ENCODE data around the gene HOXD11.
A peak's percentile ranks its signal among the peaks of the same experiment; 100 is the strongest.

The HOXD11 gene

GRCh38 chr2:176085861-176086771, 21.0 kb upstream of the HOXD11 start:
- TF ChIP-seq RAD21 (IDR thresholded peaks at IDR 0.05; ENCODE audit: low read depth), result peak; percentile 61
- TF ChIP-seq FOXM1 (IDR thresholded peaks at IDR 0.05; ENCODE audit: borderline replicate concordance, low read depth), result no peak

- no peak for TF ChIP-seq REST (IDR thresholded peaks at IDR 0.05; ENCODE audit: low read depth)
- TF ChIP-seq MAX (IDR thresholded peaks at IDR 0.05), result no peak
- no peak for TF ChIP-seq TEAD4 (IDR thresholded peaks at IDR 0.05)
- TF ChIP-seq EGR1 (IDR thresholded peaks at IDR 0.05), result no peak
- no peak for TF ChIP-seq CEBPB (IDR thresholded peaks at IDR 0.05)
Observed at GRCh38 chr2:176087330-176088047, 19.6 kb upstream of the HOXD11 start.

GRCh38 chr2:176088048-176088936, 18.8 kb upstream of the HOXD11 start:
- TF ChIP-seq TAF1 (IDR thresholded peaks at IDR 0.05; ENCODE audit: low read depth) (no peak), YY1 (IDR thresholded peaks at IDR 0.05; ENCODE audit: low read depth) (no peak), USF1 (IDR thresholded peaks at IDR 0.05) (no peak), RAD21 (IDR thresholded peaks at IDR 0.05; ENCODE audit: low read depth) (peak; percentile 65), CEBPB (IDR thresholded peaks at IDR 0.05) (no peak)

GRCh38 chr2:176088937-176089842, 17.9 kb upstream of the HOXD11 start:
- TF ChIP-seq EP300 (IDR thresholded peaks at IDR 0.05; ENCODE audit: borderline replicate concordance) (no peak), CREB1 (IDR thresholded peaks at IDR 0.05; ENCODE audit: low read depth) (no peak), CEBPB (IDR thresholded peaks at IDR 0.05) (no peak), EGR1 (IDR thresholded peaks at IDR 0.05) (no peak), RAD21 (IDR thresholded peaks at IDR 0.05; ENCODE audit: low read depth) (no peak), TCF12 (IDR thresholded peaks at IDR 0.05; ENCODE audit: low read depth) (no peak), REST (IDR thresholded peaks at IDR 0.05; ENCODE audit: low read depth) (no peak), NFIC (IDR thresholded peaks at IDR 0.05) (no peak), MAX (IDR thresholded peaks at IDR 0.05) (no peak), YY1 (IDR thresholded peaks at IDR 0.05; ENCODE audit: low read depth) (no peak), TAF1 (IDR thresholded peaks at IDR 0.05; ENCODE audit: low read depth) (no peak)

- TF ChIP-seq CREB1 (IDR thresholded peaks at IDR 0.05; ENCODE audit: low read depth), result no peak
- TF ChIP-seq TEAD4 (IDR thresholded peaks at IDR 0.05), result no peak
- TF ChIP-seq TCF12 (IDR thresholded peaks at IDR 0.05; ENCODE audit: low read depth), result no peak
- no peak for TF ChIP-seq FOXM1 (IDR thresholded peaks at IDR 0.05; ENCODE audit: borderline replicate concordance, low read depth)
- no peak for TF ChIP-seq REST (IDR thresholded peaks at IDR 0.05; ENCODE audit: low read depth)
- no peak for TF ChIP-seq MAX (IDR thresholded peaks at IDR 0.05)
- no peak for TF ChIP-seq NFIC (IDR thresholded peaks at IDR 0.05)
- no peak for TF ChIP-seq USF1 (IDR thresholded peaks at IDR 0.05)
- TF ChIP-seq ZBTB7A (IDR thresholded peaks at IDR 0.05; ENCODE audit: low read depth), result no peak
- no peak for TF ChIP-seq YY1 (IDR thresholded peaks at IDR 0.05; ENCODE audit: low read depth)
- no peak for TF ChIP-seq RAD21 (IDR thresholded peaks at IDR 0.05; ENCODE audit: low read depth)
- no peak for TF ChIP-seq TAF1 (IDR thresholded peaks at IDR 0.05; ENCODE audit: low read depth)
- no peak for TF ChIP-seq CEBPB (IDR thresholded peaks at IDR 0.05)
- TF ChIP-seq EGR1 (IDR thresholded peaks at IDR 0.05), result no peak
- no peak for TF ChIP-seq EP300 (IDR thresholded peaks at IDR 0.05; ENCODE audit: borderline replicate concordance)
Observed at GRCh38 chr2:176089843-176090395, 17.2 kb upstream of the HOXD11 start.

Measured in Ishikawa (cell line).